DLD1 (cell line): ENCODE results near the gene DDX46.

Source experiments
- in situ Hi-C: cut with HindIII; loops from 2 replicates; pipeline ENCODE4 v1.10.0; 2017; ENCODE audit warnings: low sequenced_read_pairs

The DDX46 gene

DNA sequence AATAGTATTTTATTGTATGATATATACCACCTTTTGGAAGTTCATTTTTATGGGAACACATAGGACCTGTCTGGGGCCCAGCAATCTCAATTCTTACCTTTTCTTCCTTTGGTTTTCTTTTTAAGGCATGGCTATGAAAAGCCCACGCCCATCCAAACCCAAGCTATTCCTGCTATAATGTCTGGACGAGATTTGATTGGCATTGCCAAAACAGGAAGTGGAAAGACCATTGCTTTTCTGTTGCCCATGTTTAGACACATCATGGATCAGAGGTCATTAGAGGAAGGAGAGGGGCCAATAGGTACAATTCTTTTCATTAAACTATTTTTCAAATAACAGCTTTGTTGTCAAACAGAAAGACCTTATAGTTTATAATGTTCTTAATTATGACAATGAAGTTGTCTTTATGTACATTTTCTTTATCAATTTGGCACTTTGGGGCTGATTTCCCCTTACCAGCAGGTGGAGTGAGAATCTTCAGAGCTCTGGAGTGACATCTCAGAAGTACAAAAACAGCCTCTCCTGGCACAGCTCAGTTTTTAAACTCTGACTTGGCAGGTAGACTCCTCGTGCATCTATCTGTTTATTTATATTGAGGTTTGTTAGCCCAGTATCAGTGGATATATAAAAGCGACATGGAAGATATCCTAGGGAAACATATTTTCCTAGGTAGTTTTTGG lies 25.8 kb downstream of the DDX46 start:
- in situ Hi-C loops = no loop called here

- in situ Hi-C loops = no loop called here
These were observed 26.5 kb downstream of the DDX46 start for GRCh38 chr5:134784946-134785620.

- in situ Hi-C loops = no loop called here
These were observed 29.1 kb downstream of the DDX46 start for GRCh38 chr5:134787692-134788091.

GRCh38 chr5:134791580-134791979 lies 33.0 kb downstream of the DDX46 start:
- in situ Hi-C loops = no loop called here

GRCh38 chr5:134792286-134792685 lies 33.7 kb downstream of the DDX46 start:
- in situ Hi-C loops = no loop called here

DNA sequence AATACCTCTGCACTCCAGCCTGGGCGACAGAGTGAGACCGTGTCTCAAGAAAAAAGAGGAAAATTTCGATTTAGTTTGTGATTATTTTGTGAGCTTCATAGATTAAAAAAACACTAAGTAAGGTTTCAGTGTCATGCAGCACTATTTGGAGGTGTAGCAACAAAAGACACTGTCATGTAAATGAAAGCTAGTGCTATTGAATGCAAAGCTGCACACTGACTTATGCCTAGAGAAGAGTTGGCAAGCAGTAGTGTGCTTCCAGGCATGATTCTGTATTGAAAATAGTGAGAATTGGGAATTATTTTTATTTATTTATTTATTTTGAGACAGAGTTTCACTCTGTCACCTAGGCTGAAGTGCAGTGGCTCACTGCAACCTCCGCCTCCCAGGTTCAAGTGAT lies 34.5 kb downstream of the DDX46 start:
- in situ Hi-C loops = no loop called here

GRCh38 chr5:134794082-134794481 lies 35.5 kb downstream of the DDX46 start:
- in situ Hi-C loops = no loop called here

DNA sequence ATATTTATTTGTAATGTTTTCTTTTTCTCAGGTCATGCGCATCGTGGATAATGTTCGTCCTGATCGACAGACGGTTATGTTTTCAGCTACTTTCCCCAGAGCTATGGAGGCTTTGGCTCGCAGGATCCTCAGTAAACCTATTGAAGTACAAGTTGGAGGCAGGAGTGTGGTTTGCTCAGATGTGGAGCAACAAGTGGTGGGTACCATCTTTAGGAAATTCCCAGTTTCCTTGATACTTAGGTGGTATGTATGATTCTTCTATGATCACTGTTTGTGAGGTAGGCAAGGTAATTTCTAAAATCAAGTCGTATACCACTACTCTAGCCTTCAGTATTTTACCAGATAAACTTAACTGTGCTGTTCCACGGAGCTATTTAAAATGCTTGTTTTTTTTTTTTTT lies 36.2 kb downstream of the DDX46 start:
- in situ Hi-C loops = no loop called here

DNA sequence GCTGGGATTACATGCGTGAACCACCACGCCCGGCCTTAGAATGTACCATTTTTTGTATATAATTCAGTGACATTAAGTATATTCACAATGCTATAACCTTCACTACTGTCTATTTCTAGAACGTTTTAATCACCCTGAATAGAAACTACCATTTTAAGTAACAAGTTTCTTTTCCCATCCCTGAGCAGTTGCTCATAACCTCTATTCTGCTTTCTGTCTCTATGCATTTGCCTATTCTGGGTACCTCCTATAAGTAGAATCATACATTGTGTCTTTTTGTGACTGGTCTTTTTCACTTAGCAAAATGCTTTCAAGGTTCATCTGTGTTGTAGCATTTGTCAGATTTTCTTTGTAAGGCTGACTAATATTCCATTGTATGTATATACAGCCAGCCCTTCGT lies 39.9 kb downstream of the DDX46 start:
- in situ Hi-C loops = no loop called here

DNA sequence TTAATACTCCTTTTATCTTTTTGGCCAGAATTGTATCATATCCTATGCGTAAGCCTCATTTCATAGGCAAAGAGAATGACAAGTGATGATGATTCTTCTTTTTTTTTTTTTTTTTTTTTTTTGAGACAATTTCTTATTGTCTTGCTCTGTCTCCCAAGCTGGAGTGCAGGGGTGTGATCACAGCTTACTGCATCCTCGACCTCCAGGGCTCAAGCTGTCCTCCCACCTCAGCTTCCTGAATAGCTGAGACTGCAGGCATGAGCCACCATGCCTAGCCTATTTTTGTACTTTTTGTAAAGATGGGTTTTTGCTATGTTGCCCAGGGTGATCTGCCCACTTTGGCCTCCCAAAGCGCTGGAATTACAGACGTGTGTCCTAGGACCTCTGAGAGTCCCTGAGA lies 45.2 kb downstream of the DDX46 start:
- in situ Hi-C loops = no loop called here

- in situ Hi-C loops = no loop called here
These were observed 54.8 kb downstream of the DDX46 start for GRCh38 chr5:134813407-134813806.

- in situ Hi-C loops = no loop called here
These were observed 55.2 kb downstream of the DDX46 start for GRCh38 chr5:134813827-134814226.

DNA sequence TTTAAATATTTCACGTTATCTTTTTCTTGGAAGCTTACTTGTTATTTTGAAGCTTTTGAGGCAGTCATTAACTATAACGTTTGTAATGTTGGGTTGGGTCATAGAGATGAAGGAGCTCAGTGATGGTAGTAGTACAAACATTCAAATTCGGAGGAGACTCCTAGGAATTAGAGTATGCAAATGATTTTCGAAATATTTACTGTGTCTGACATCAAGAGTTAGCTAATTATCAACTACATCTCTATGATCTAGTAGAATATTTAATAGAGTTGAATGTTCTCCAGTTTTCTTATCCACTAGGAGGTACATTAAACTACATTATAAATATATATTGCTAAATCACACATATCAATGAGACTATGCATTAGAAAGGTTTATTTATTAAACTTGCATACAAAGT lies 58.4 kb downstream of the DDX46 start:
- in situ Hi-C loops = no loop called here

- in situ Hi-C loops = no loop called here
These were observed 60.2 kb downstream of the DDX46 start for GRCh38 chr5:134818776-134819175.

- in situ Hi-C loops = no loop called here
These were observed 60.9 kb downstream of the DDX46 start for GRCh38 chr5:134819407-134819963.

DNA sequence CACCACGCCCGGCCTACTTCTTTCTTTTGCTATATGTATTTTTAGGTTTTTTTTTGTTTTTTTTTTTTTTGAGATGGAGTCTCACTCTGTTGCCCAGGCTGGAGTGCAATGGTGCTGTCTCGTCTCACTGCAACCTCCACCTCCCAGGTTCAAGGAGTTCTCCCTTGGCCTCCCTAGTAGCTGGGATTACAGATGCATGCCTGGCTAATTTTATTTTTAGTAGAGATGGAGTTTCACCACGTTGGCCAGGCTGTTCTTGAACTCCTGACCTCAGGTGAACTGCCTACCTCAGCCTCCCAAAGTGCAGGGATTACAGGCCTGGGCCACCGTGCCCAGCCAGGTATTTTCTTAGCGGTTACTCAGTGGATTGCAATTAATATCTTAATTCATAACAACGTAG lies 63.3 kb downstream of the DDX46 start:
- in situ Hi-C loops = no loop called here

- in situ Hi-C loops = no loop called here
These were observed 66.1 kb downstream of the DDX46 start for GRCh38 chr5:134824681-134825080.

GRCh38 chr5:134825212-134825611 lies 66.6 kb downstream of the DDX46 start:
- in situ Hi-C loops = no loop called here

DNA sequence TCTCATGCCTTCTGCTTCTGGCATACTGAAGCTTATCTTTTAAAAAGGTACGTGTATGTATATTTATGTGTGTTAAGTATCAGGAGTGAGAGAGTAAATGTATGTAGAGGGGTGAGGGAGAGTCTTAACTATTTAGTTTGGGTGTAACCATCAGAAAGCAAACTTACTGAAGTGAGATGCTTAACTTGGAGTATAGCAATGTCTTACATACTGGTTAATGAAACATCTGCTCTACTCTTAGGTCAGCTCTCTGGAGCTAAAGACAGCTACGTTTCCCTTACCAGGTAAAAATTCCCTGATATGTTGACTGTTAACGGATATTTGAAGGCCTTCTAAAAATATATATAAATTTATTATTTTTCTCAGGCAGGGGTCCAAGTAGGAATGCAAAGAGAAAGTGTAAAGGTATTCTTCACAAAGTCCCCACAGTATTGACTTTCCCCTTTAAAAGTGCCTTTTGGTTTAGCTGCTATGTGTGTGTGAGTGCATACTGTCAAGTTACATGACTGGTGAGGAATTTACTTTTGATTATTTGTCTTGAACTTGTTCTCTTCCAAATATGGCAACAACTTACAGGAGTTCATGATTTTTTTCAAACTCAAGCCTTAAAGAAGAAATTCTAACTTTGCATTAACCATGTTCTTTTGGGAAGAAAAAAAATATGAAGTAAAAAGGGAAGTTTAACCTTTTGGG lies 74.9 kb downstream of the DDX46 start:
- in situ Hi-C loops = no loop called here

DNA sequence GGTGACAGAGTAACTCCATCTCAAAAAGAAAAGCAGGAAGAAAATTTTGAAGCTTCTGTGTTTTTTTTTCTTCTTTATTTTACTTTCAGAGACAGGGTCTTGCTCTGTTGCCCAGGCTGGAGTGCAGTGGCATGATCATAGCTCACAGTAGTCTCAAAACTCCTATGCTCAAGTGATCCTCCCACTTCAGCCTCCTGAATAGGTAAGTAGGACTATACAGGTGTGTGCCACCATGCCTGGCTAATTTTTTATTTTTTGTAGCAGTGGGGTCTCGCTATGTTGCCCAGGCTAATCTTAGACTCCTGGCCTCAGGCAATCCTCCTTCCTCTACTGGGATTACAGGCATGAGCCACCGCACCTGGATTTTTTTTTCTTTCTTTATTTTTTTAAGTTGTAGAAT lies 77.0 kb downstream of the DDX46 start:
- in situ Hi-C loops = no loop called here

- in situ Hi-C loops = no loop called here
These were observed 79.1 kb downstream of the DDX46 start for GRCh38 chr5:134837530-134838181.
